Upper lobe of right lung (tissue), 1 donor: Measurements from ENCODE around the gene RPTOR. TPM values are rescaled to one million over a fixed set of nuclear protein-coding genes. Genes with fewer than 3 reads are reported as not detected.
A peak's percentile ranks its signal among the peaks of the same experiment; 100 is the strongest.

Experiments used
- ATAC-seq: fragments of 200-7000 bp; cut with Tn5 transposase; one replicate; pipeline ENCODE4 v1.9.1; 2020; ENCODE audit warnings: mild to moderate bottlenecking, moderate library complexity
- DNase-seq: peaks from one replicate; pipeline ENCODE4 v3.0.0-alpha.2; 2020
- H3K27ac ChIP-seq: fragments of 200-600 bp; one replicate; pipeline ENCODE4 v1.8.0; 2022
- H3K27me3 ChIP-seq: fragments of 200-600 bp; one replicate; pipeline ENCODE4 v1.8.0; 2022; ENCODE audit warnings: mild to moderate bottlenecking
- H3K36me3 ChIP-seq: fragments of 200-600 bp; one replicate; pipeline ENCODE4 v1.8.0; 2022
- H3K4me1 ChIP-seq: fragments of 200-600 bp; one replicate; pipeline ENCODE4 v1.8.0; 2022
- H3K4me3 ChIP-seq: fragments of 200-600 bp; one replicate; pipeline ENCODE4 v1.8.0; 2022; ENCODE audit warnings: mild to moderate bottlenecking
- H3K9me3 ChIP-seq: fragments of 200-600 bp; one replicate; pipeline ENCODE4 v1.8.0; 2022
- CTCF ChIP-seq: fragments of 200-600 bp; IDR thresholded peaks from one replicate; pipeline ENCODE4 v1.8.0; 2022; ENCODE audit warnings: antibody characterized with exemption
- intact Hi-C: fragments of 100-400 bp; cut with DNase I; formaldehyde crosslinking; loops from one replicate; pipeline ENCODE4 v1.11.0; 2022
- total RNA-seq: library from RNA; stranded (reverse); fragmentation: NEBNext Ultra II Directional; extraction: Animal tissue kit (Norgen Biotek cat#: 25700); gene quantifications from one replicate; pipeline ENCODE4 v1.2.1, GENCODE V29; 2021
- donor health status: DM: no; HTN: yes; CAD: no; lungs with severe emphysema.

Gene RPTOR
- total RNA-seq, 1 donor from 2014 or later: 35.4 TPM

- Histone ChIP-seq H3K27me3 (no peaks in the 10 kb centered on the region), H3K4me1 (peaks cover 29% of the 10 kb centered on the region), H3K9me3 (no peaks in the 10 kb centered on the region), H3K36me3 (peaks cover 19% of the 10 kb centered on the region), H3K4me3 (peak within 1 kb of the TSS; percentile 73), H3K27ac (peak within 1 kb of the TSS; percentile 63)
- DNase-seq: peak; percentile 90
- peak; percentile 78 for ATAC-seq
- intact Hi-C loops: no loop called here
- no peak for TF ChIP-seq CTCF
These were observed 447.0 kb downstream of the RPTOR start, which contains the start of gene CHMP6 for GRCh38 chr17:80991645-80992076. TSS of gene CHMP6 (plus strand) at chr17:80991841. CDS start at chr17:80991919, 78 bp downstream.

- Histone ChIP-seq H3K36me3 (peaks cover 25% of the 10 kb centered on the region), H3K9me3 (no peaks in the 10 kb centered on the region), H3K27ac (peak overlapping the region; percentile 63), H3K4me3 (peak overlapping the region; percentile 73), H3K4me1 (peaks cover 29% of the 10 kb centered on the region), H3K27me3 (no peaks in the 10 kb centered on the region)
- intact Hi-C loops: no loop called here
- DNase-seq (peak; percentile 67), ATAC-seq (peak; percentile 1)
- no peak for TF ChIP-seq CTCF
These were observed 447.7 kb downstream of the RPTOR start for GRCh38 chr17:80992077-80992947.

- intact Hi-C loops: no loop called here
- Histone ChIP-seq H3K4me3 (peak overlapping the region; percentile 73), H3K4me1 (peaks cover 25% of the 10 kb centered on the region), H3K27ac (no peak overlapping the region), H3K36me3 (peaks cover 33% of the 10 kb centered on the region), H3K9me3 (no peaks in the 10 kb centered on the region), H3K27me3 (no peaks in the 10 kb centered on the region)
- ATAC-seq (peak; percentile 25), DNase-seq (peak; percentile 66)
- TF ChIP-seq CTCF: no peak
These were observed 448.4 kb downstream of the RPTOR start for GRCh38 chr17:80992948-80993624.

GRCh38 chr17:80995131-80995530, 450.5 kb downstream of the RPTOR start:
- no peaks in the 10 kb centered on the region for H3K27me3 ChIP-seq
- intact Hi-C loops: no loop called here
- peaks cover 52% of the 10 kb centered on the region for H3K36me3 ChIP-seq
- DNase-seq (no peak), ATAC-seq (no peak)
- no peaks in the 10 kb centered on the region for H3K9me3 ChIP-seq
- no peak for TF ChIP-seq CTCF
- no peak overlapping the region for H3K27ac ChIP-seq
- H3K4me3 ChIP-seq: no peak overlapping the region
- H3K4me1 ChIP-seq: peaks cover 18% of the 10 kb centered on the region

- DNase-seq (no peak), ATAC-seq (peak; percentile 19)
- intact Hi-C loops: no loop called here
These were observed 452.0 kb downstream of the RPTOR start for GRCh38 chr17:80996422-80997305.

More at GRCh38 chr17:80996422-80997305, 452.0 kb downstream of the RPTOR start:
- Histone ChIP-seq H3K27ac (no peak overlapping the region), H3K27me3 (no peaks in the 10 kb centered on the region), H3K36me3 (peaks cover 52% of the 10 kb centered on the region), H3K4me1 (peaks cover 13% of the 10 kb centered on the region), H3K4me3 (no peak overlapping the region), H3K9me3 (no peaks in the 10 kb centered on the region)
- TF ChIP-seq CTCF: no peak
